MCF 10A (cell line): ENCODE measurements around the gene PPEF2. TPM values are rescaled to one million over a fixed set of nuclear protein-coding genes. Genes with fewer than 3 reads are reported as not detected.

Experiments used
- BruUV-seq: library from RNA; stranded (reverse); fragments of 400-500 nt; replicated peaks from 2 replicates; lab custom pipeline; 2021; lab: Mats Ljungman, UMichigan
- CTCF ChIA-PET: fragments of 300-600 bp; sonication (Branson Sonifier 250); formaldehyde crosslinking; extraction: SDS; loops from one replicate; lab custom pipeline; 2021; ENCODE audit warnings: antibody characterized with exemption, inconsistent platforms; lab: Yijun Ruan, JAX
- POLR2A ChIA-PET: fragments of 300-600, 350-650 bp; sonication (Branson Sonifier 250); formaldehyde crosslinking; extraction: SDS; loops from one replicate; lab custom pipeline; 2020; ENCODE audit warnings: antibody characterized with exemption, inconsistent platforms; lab: Yijun Ruan, JAX
- DNase-seq: peaks from one replicate; pipeline ENCODE4 v3.0.0-alpha.2; 2018; ENCODE audit not compliant: unreplicated experiment
- H3K27ac Mint-ChIP-seq: one replicate; pipeline ENCODE4 v1.8.0; 2022; ENCODE audit warnings: mild to moderate bottlenecking, low read depth, mixed read lengths; ENCODE audit not compliant: unreplicated experiment
- H3K27me3 Mint-ChIP-seq: one replicate; pipeline ENCODE4 v1.8.0; 2022; ENCODE audit warnings: mixed read lengths; ENCODE audit not compliant: insufficient read depth, unreplicated experiment
- H3K36me3 Mint-ChIP-seq: one replicate; pipeline ENCODE4 v1.8.0; 2022; ENCODE audit warnings: mild to moderate bottlenecking, moderate library complexity, mixed read lengths; ENCODE audit not compliant: insufficient read depth, unreplicated experiment
- H3K4me1 Mint-ChIP-seq: one replicate; pipeline ENCODE4 v1.8.0; 2022; ENCODE audit warnings: mixed read lengths; ENCODE audit not compliant: insufficient read depth, unreplicated experiment
- H3K4me3 Mint-ChIP-seq: one replicate; pipeline ENCODE4 v1.8.0; 2022; ENCODE audit warnings: mild to moderate bottlenecking, moderate library complexity, mixed read lengths; ENCODE audit not compliant: unreplicated experiment
- H3K9me3 Mint-ChIP-seq: one replicate; pipeline ENCODE4 v1.8.0; 2022; ENCODE audit warnings: mixed read lengths; ENCODE audit not compliant: unreplicated experiment
- CTCF ChIP-seq: fragments of 200-600 bp; IDR thresholded peaks from one replicate; pipeline ENCODE4 v1.8.0; 2022; ENCODE audit warnings: antibody characterized with exemption, mild to moderate bottlenecking; ENCODE audit not compliant: unreplicated experiment
- intact Hi-C: fragments of 100-400 bp; cut with micrococcal nuclease; formaldehyde crosslinking; loops from 2 replicates; pipeline ENCODE4 v1.14.1; 2022
- total RNA-seq: library from RNA; stranded (reverse); gene quantifications from 2 replicates; pipeline ENCODE4 v1.2.3, GENCODE V29; 2022

Gene PPEF2
- total RNA-seq, 1 experiment from 2014 or later: not detected

GRCh38 chr4:75909405-75909804, 7.2 kb upstream of the PPEF2 start:
- TF ChIP-seq CTCF: no peak
- CTCF ChIA-PET: interaction anchor here (3.5 kb wide), 1 partner anchor 14 kb away, joined by 27 read pairs; no protein-coding TSS in a partner anchor
- H3K27ac Mint-ChIP-seq: no peak overlapping the region

GRCh38 chr4:75908555-75908954, 6.3 kb upstream of the PPEF2 start:
- peaks cover 6% of the 10 kb centered on the region for H3K4me1 Mint-ChIP-seq
- intact Hi-C loops: no loop called here
- POLR2A ChIA-PET: interaction anchor here (0.6 kb wide), 1 partner anchor 70 kb away, joined by 3 read pairs; no protein-coding TSS in a partner anchor
- CTCF ChIA-PET: interaction anchor here (0.6 to 3.5 kb wide), 3 partner anchors 13 to 51 kb away, joined by 3 to 27 read pairs (median 3); no protein-coding TSS in a partner anchor
- H3K4me3 Mint-ChIP-seq: no peak overlapping the region
- no peaks in the 10 kb centered on the region for H3K27me3 Mint-ChIP-seq
- no peak overlapping the region for H3K27ac Mint-ChIP-seq
- no peak for DNase-seq
- BruUV-seq: no TSS peak
- H3K36me3 Mint-ChIP-seq: peaks cover 7% of the 10 kb centered on the region
- peaks cover 9% of the 10 kb centered on the region for H3K9me3 Mint-ChIP-seq
- TF ChIP-seq CTCF: no peak

More at GRCh38 chr4:75909405-75909804, 7.2 kb upstream of the PPEF2 start:
- peaks cover 6% of the 10 kb centered on the region for H3K4me1 Mint-ChIP-seq
- H3K27me3 Mint-ChIP-seq: no peaks in the 10 kb centered on the region
- no TSS peak for BruUV-seq
- POLR2A ChIA-PET: interaction anchor here (1.2 kb wide), 1 partner anchor 15 kb away, joined by 3 read pairs; no protein-coding TSS in a partner anchor
- H3K4me3 Mint-ChIP-seq: no peak overlapping the region
- peaks cover 9% of the 10 kb centered on the region for H3K9me3 Mint-ChIP-seq
- H3K36me3 Mint-ChIP-seq: peaks cover 7% of the 10 kb centered on the region
- no peak for DNase-seq
- intact Hi-C loops: no loop called here

- peaks cover 6% of the 10 kb centered on the region for H3K4me1 Mint-ChIP-seq
- ChIA-PET CTCF (interaction anchor here (0.6 to 5.3 kb wide), 5 partner anchors 8 to 60 kb away, joined by 3 to 50 read pairs (median 10); no protein-coding TSS in a partner anchor), POLR2A (interaction anchor here (1.7 kb wide), 1 partner anchor 10 kb away, joined by 9 read pairs; no protein-coding TSS in a partner anchor)
- BruUV-seq: no TSS peak
- no peak for TF ChIP-seq CTCF
- intact Hi-C loops: no loop called here
- peaks cover 7% of the 10 kb centered on the region for H3K36me3 Mint-ChIP-seq
- peaks cover 9% of the 10 kb centered on the region for H3K9me3 Mint-ChIP-seq
- H3K4me3 Mint-ChIP-seq: no peak overlapping the region
- H3K27me3 Mint-ChIP-seq: no peaks in the 10 kb centered on the region
- DNase-seq: no peak
- no peak overlapping the region for H3K27ac Mint-ChIP-seq
Measured at GRCh38 chr4:75907966-75908365, 5.7 kb upstream of the PPEF2 start.

- ChIA-PET CTCF (interaction anchor here (0.6 to 5.3 kb wide), 7 partner anchors 9 to 133 kb away, joined by 3 to 50 read pairs (median 4); no protein-coding TSS in a partner anchor), POLR2A (interaction anchor here (2.0 kb wide), 1 partner anchor 9 kb away, joined by 5 read pairs; no protein-coding TSS in a partner anchor)
- DNase-seq: no peak
- Mint-ChIP-seq H3K4me3 (no peak overlapping the region), H3K4me1 (peaks cover 6% of the 10 kb centered on the region), H3K36me3 (no peaks in the 10 kb centered on the region), H3K27me3 (no peaks in the 10 kb centered on the region), H3K27ac (no peak overlapping the region), H3K9me3 (no peaks in the 10 kb centered on the region)
- no peak for TF ChIP-seq CTCF
- no TSS peak for BruUV-seq
- intact Hi-C loops: loop anchor here (5.0 kb wide), 1 partner anchor 38 kb away; the partner anchor contains the start of gene NAAA
Measured at GRCh38 chr4:75904076-75904475, 1.8 kb upstream of the PPEF2 start.
